GM23248 (cell line): ENCODE results near the gene ITGA1. TPM values are rescaled to one million over a fixed set of nuclear protein-coding genes. Genes with fewer than 3 reads are reported as not detected.

Experiments
- DNase-seq: peaks from one replicate; pipeline ENCODE4 v3.0.0-alpha.2; 2015
- H2AFZ ChIP-seq: fragments of 200-600 bp; sonication (generic); 2 replicates; pipeline ENCODE4 v1.6.1; 2016; ENCODE audit warnings: antibody characterized with exemption
- H3F3A ChIP-seq: fragments of 200-600 bp; sonication (generic); 2 replicates; pipeline ENCODE4 v1.6.1; 2016; ENCODE audit warnings: mild to moderate bottlenecking, antibody characterized with exemption, mixed run types; ENCODE audit not compliant: insufficient read depth
- H3K27ac ChIP-seq: fragments of 200-600 bp; sonication (generic); 2 replicates; pipeline ENCODE4 v1.5.1; 2016; ENCODE audit warnings: mild to moderate bottlenecking
- H3K27me3 ChIP-seq: fragments of 200-600 bp; sonication (generic); replicated peaks from 2 replicates; pipeline ENCODE4 v1.6.1; 2016; ENCODE audit warnings: mild to moderate bottlenecking; ENCODE audit not compliant: insufficient read depth
- H3K36me3 ChIP-seq: fragments of 200-600 bp; sonication (generic); 2 replicates; pipeline ENCODE4 v1.6.1; 2016; ENCODE audit warnings: low read depth, mild to moderate bottlenecking
- H3K4me1 ChIP-seq: fragments of 200-600 bp; sonication (generic); 2 replicates; pipeline ENCODE4 v1.6.1; 2016; ENCODE audit warnings: mild to moderate bottlenecking; ENCODE audit not compliant: insufficient read depth
- H3K4me2 ChIP-seq: fragments of 200-600 bp; sonication (generic); one replicate; pipeline ENCODE4 v1.6.1; 2016; ENCODE audit warnings: mild to moderate bottlenecking; ENCODE audit not compliant: unreplicated experiment
- H3K4me3 ChIP-seq: fragments of 200-600 bp; sonication (generic); 2 replicates; pipeline ENCODE4 v1.5.1; 2016; ENCODE audit warnings: mild to moderate bottlenecking
- H3K79me2 ChIP-seq: fragments of 200-600 bp; sonication (generic); 2 replicates; pipeline ENCODE4 v1.6.1; 2016; ENCODE audit warnings: mild to moderate bottlenecking; ENCODE audit not compliant: insufficient read depth
- H3K9ac ChIP-seq: fragments of 200-600 bp; sonication (generic); 2 replicates; pipeline ENCODE4 v1.6.1; 2016; ENCODE audit warnings: mild to moderate bottlenecking
- H3K9me2 ChIP-seq: fragments of 200-600 bp; sonication (generic); 2 replicates; pipeline ENCODE4 v1.6.1; 2016; ENCODE audit warnings: mixed run types, mild to moderate bottlenecking, moderate library complexity; ENCODE audit not compliant: insufficient read depth
- H3K9me3 ChIP-seq: fragments of 200-600 bp; sonication (generic); one replicate; pipeline ENCODE4 v1.6.1; 2017; ENCODE audit warnings: low read depth
- H4K20me1 ChIP-seq: fragments of 200-600 bp; sonication (generic); 2 replicates; pipeline ENCODE4 v1.6.0; 2016; ENCODE audit not compliant: insufficient read depth
- EZH2 ChIP-seq: fragments of 200-600 bp; sonication (generic); IDR thresholded peaks from 2 replicates; pipeline ENCODE4 v1.6.1; 2018; ENCODE audit warnings: antibody characterized with exemption, mild to moderate bottlenecking; ENCODE audit not compliant: insufficient read depth, poor library complexity, severe bottlenecking
- EZH2phosphoT487 ChIP-seq: fragments of 200-600 bp; sonication (generic); IDR thresholded peaks from 2 replicates; pipeline ENCODE4 v1.6.1; 2018; ENCODE audit warnings: antibody characterized with exemption, moderate library complexity, mild to moderate bottlenecking, low read depth; ENCODE audit not compliant: insufficient read depth
- WGBS, 2 experiments: methylation state at CpG; one replicate each; pipeline ENCODE4 v1.1.6; 2015 to 2017; ENCODE audit warnings: low lambda C conversion rate in 2 of 2, low coverage in 1 of 2; ENCODE audit errors: missing lambda C conversion rate in 2 of 2; 5-methylcytosine and 5-hydroxymethylcytosine counted together
- in situ Hi-C: fragments of 300-500 bp; cut with MboI; formaldehyde crosslinking; loops from 2 replicates; pipeline ENCODE4 v1.15.0; 2020
- polyA plus RNA-seq: library from polyadenylated mRNA; unstranded; fragments of >200 nt; fragmentation: Nextera tagmentation; extraction: Ambion mirVana; gene quantifications from 2 replicates; pipeline ENCODE4 v1.2.1, GENCODE V29; 2016
- total RNA-seq: library from RNA; depleted of rRNA; stranded (reverse); fragments of >200 nt; shearing (Covaris generic); gene quantifications from 2 replicates; pipeline ENCODE4 v1.2.3, GENCODE V29; 2014

ITGA1 gene
- total and polyA plus RNA-seq, 2 experiments from 2014 or later: 8.9 to 18.4 TPM

- H3K4me2 ChIP-seq: no peak overlapping the region
- DNase-seq: no peak
- no peaks in the 10 kb centered on the region for H3K9me2 ChIP-seq
- 89 to 93% methylated on average over 1 of the region's 1 CpG for WGBS, 2 experiments
- H3K9ac ChIP-seq: no peak overlapping the region
- no peaks in the 10 kb centered on the region for H3F3A ChIP-seq
- H3K9me3 ChIP-seq: no peaks in the 10 kb centered on the region
- no peak overlapping the region for H2AFZ ChIP-seq
- no peaks in the 10 kb centered on the region for H3K79me2 ChIP-seq
- no peak for TF ChIP-seq EZH2phosphoT487
- no peak for TF ChIP-seq EZH2
- H3K27me3 ChIP-seq: no peaks in the 10 kb centered on the region
- no peaks in the 10 kb centered on the region for H3K4me1 ChIP-seq
- no peaks in the 10 kb centered on the region for H4K20me1 ChIP-seq
- in situ Hi-C loops: loop anchor here (10.0 kb wide), 1 partner anchor 190 kb away; no protein-coding TSS in a partner anchor
- H3K36me3 ChIP-seq: no peaks in the 10 kb centered on the region
- no peak overlapping the region for H3K4me3 ChIP-seq
- H3K27ac ChIP-seq: no peak overlapping the region
Measured at GRCh38 chr5:52884453-52884852, 96.7 kb downstream of the ITGA1 start.

DNA sequence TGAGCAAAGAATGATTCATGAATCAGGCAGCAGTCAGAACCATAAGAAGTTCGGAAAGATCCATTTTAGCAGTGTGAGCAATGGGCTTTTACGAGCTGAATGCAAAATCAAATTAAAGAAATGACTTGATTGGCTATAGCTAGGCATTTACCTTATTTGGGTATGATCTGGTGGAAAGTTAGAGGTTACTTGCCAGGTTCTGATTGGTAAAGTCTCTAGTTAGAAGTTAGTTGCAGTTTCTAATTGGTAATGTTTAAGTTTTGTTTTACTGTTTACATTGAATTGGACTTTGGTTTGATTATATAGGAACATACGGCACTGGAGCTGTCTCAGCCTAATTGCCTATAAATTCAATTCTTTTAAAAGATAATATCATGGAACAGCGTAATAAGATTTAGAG lies 97.9 kb downstream of the ITGA1 start:
- DNase-seq: no peak
- H3K27ac ChIP-seq: no peak overlapping the region
- no peak overlapping the region for H3K4me3 ChIP-seq
- in situ Hi-C loops: loop anchor here (10.0 kb wide), 1 partner anchor 191 kb away; no protein-coding TSS in a partner anchor
- H3K9ac ChIP-seq: no peak overlapping the region
- H2AFZ ChIP-seq: no peak overlapping the region
- no peaks in the 10 kb centered on the region for H3K27me3 ChIP-seq
- H3K9me3 ChIP-seq: no peaks in the 10 kb centered on the region
- H3F3A ChIP-seq: no peaks in the 10 kb centered on the region
- H3K9me2 ChIP-seq: no peaks in the 10 kb centered on the region
- no peaks in the 10 kb centered on the region for H4K20me1 ChIP-seq
- TF ChIP-seq EZH2phosphoT487 (no peak), EZH2 (no peak)
- no peak overlapping the region for H3K4me2 ChIP-seq
- H3K36me3 ChIP-seq: no peaks in the 10 kb centered on the region
- 95 to 96% methylated on average over 4 of the region's 4 CpGs for WGBS, 2 experiments
- H3K79me2 ChIP-seq: no peaks in the 10 kb centered on the region
- no peaks in the 10 kb centered on the region for H3K4me1 ChIP-seq

GRCh38 chr5:52886206-52886605 lies 98.5 kb downstream of the ITGA1 start:
- H3K9me3 ChIP-seq: no peaks in the 10 kb centered on the region
- H4K20me1 ChIP-seq: no peaks in the 10 kb centered on the region
- H3K4me2 ChIP-seq: no peak overlapping the region
- TF ChIP-seq EZH2: no peak
- no peak for TF ChIP-seq EZH2phosphoT487
- no peaks in the 10 kb centered on the region for H3K4me1 ChIP-seq
- no peaks in the 10 kb centered on the region for H3K9me2 ChIP-seq
- H3F3A ChIP-seq: no peaks in the 10 kb centered on the region
- H3K4me3 ChIP-seq: no peak overlapping the region
- H3K27me3 ChIP-seq: no peaks in the 10 kb centered on the region
- 73 to 80% methylated on average over 2 of the region's 2 CpGs for WGBS, 2 experiments
- no peak overlapping the region for H3K9ac ChIP-seq
- H3K36me3 ChIP-seq: no peaks in the 10 kb centered on the region
- in situ Hi-C loops: loop anchor here (10.0 kb wide), 1 partner anchor 191 kb away; no protein-coding TSS in a partner anchor
- no peak for DNase-seq
- no peak overlapping the region for H3K27ac ChIP-seq
- H2AFZ ChIP-seq: no peak overlapping the region
- no peaks in the 10 kb centered on the region for H3K79me2 ChIP-seq

DNA sequence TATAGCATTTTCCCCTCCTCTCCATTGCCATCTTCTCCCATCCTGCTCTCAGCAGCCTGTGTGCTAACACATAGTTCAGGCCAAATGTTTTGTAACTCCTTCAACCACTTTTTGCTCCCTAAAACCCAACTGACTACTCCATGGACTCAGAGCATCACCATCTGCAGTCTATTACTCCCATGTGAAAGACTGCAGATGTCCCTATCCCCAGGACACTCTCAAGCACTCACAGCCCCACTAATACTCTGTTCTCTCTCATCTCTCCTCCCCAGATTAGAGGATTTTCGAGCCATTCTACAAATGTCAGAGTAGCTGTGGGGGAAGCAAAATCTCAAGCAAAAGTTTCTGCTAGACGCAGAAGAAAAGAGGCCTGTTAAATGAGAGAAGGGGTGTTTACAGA lies 99.3 kb downstream of the ITGA1 start:
- DNase-seq: no peak
- H4K20me1 ChIP-seq: no peaks in the 10 kb centered on the region
- in situ Hi-C loops: loop anchor here (10.0 kb wide), 1 partner anchor 192 kb away; no protein-coding TSS in a partner anchor
- no peak overlapping the region for H3K4me3 ChIP-seq
- no peaks in the 10 kb centered on the region for H3K36me3 ChIP-seq
- no peak overlapping the region for H3K27ac ChIP-seq
- H3K9ac ChIP-seq: no peak overlapping the region
- H3K79me2 ChIP-seq: no peaks in the 10 kb centered on the region
- no peaks in the 10 kb centered on the region for H3F3A ChIP-seq
- 90 to 94% methylated on average over 2 of the region's 2 CpGs for WGBS, 2 experiments
- TF ChIP-seq EZH2 (no peak), EZH2phosphoT487 (no peak)
- no peaks in the 10 kb centered on the region for H3K9me3 ChIP-seq
- no peaks in the 10 kb centered on the region for H3K27me3 ChIP-seq
- no peak overlapping the region for H2AFZ ChIP-seq
- H3K4me2 ChIP-seq: no peak overlapping the region
- no peaks in the 10 kb centered on the region for H3K4me1 ChIP-seq
- H3K9me2 ChIP-seq: no peaks in the 10 kb centered on the region
